Measurements from ENCODE around the gene NFIA. TPM values are rescaled to one million over a fixed set of nuclear protein-coding genes. Genes with fewer than 3 reads are reported as not detected.

Gene NFIA
- total RNA-seq, 1 experiment from 2014 or later, result 0.35 TPM

DNA sequence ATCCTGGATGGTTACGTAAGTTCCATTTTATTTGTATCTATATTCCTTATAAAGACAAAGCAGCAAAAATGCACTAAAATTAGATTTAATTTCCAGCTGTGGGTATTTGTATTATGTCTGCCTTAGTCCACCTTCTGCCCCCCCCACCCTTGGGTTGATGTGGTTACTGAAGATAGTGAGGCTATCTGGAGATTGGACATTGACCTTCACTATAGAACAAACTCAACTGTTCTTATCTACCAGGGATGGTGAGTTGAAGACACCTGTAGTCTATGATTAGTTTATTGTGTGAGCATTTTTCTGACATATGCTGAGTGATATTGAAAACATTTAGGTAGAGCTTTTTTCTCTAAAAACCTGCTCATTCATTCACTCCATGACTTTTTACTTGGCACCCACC lies 122.2 kb downstream of the NFIA start:
- Histone ChIP-seq H3K18ac (ENCODE audit: insufficient read length, low read depth, low read length) (no peak overlapping the region), H3K27ac (ENCODE audit: insufficient read length, low read depth, low read length) (no peak overlapping the region), H2BK15ac (ENCODE audit: low read depth, low read length) (no peak overlapping the region), H3K23me2 (ENCODE audit: insufficient read length, low read depth, low read length, poor library complexity, severe bottlenecking) (no peaks in the 10 kb centered on the region), H2BK120ac (ENCODE audit: low read depth, low read length, poor library complexity, severe bottlenecking) (no peak overlapping the region), H2BK5ac (ENCODE audit: insufficient read length, low read length) (no peak overlapping the region), H3K56ac (ENCODE audit: insufficient read length, low read depth, low read length) (no peak overlapping the region), H3K9ac (ENCODE audit: extremely low read depth, insufficient read length, low read length) (no peak overlapping the region), H3K27me3 (ENCODE audit: insufficient read depth, low read length) (no peaks in the 10 kb centered on the region), H3K79me2 (ENCODE audit: insufficient read depth, low read length) (no peaks in the 10 kb centered on the region), H3K23ac (ENCODE audit: insufficient read length, low read depth, low read length) (no peak overlapping the region), H2AFZ (ENCODE audit: low read length) (no peak overlapping the region), H3K14ac (ENCODE audit: insufficient read depth, low read length) (no peak overlapping the region), H3K4ac (ENCODE audit: low read depth, low read length) (no peak overlapping the region), H4K20me1 (ENCODE audit: control insufficient read depth, insufficient read depth, insufficient read length) (no peaks in the 10 kb centered on the region), H3K4me1 (ENCODE audit: insufficient read depth, low read length) (no peaks in the 10 kb centered on the region), H3K4me2 (ENCODE audit: insufficient read depth, insufficient read length, low read length) (no peak overlapping the region), H3K9me3 (ENCODE audit: control insufficient read depth, low read depth, low read length) (no peaks in the 10 kb centered on the region), H4K5ac (ENCODE audit: insufficient read length, low read depth, low read length) (no peak overlapping the region), H2BK12ac (ENCODE audit: insufficient read length, low read depth, low read length) (no peak overlapping the region), H3T11ph (ENCODE audit: low read length) (no peak overlapping the region), H4K91ac (ENCODE audit: insufficient read length, low read depth, low read length) (no peak overlapping the region), H2AK5ac (ENCODE audit: insufficient read length, low read length) (no peak overlapping the region), H3K79me1 (ENCODE audit: insufficient read depth, low read depth, low read length, poor library complexity, severe bottlenecking) (no peaks in the 10 kb centered on the region), H4K8ac (replicated peaks; ENCODE audit: insufficient read length, low read depth, low read length) (no peak overlapping the region), H2BK20ac (ENCODE audit: low read depth, low read length, poor library complexity, severe bottlenecking) (no peak overlapping the region)
- no peaks in the 10 kb centered on the region for H3K36me3 Mint-ChIP-seq (ENCODE audit: insufficient read depth in 1 of 3, low read depth in 3 of 3)
- H3K4me1 Mint-ChIP-seq, result peaks cover 8 to 12% of the 10 kb centered on the region in 2 experiments
- no peaks in the 10 kb centered on the region; the same call in 1 of the 2 replicates for H3K27me3 Mint-ChIP-seq (ENCODE audit: low read depth)
- H3K9me3 Mint-ChIP-seq, result no peaks in the 10 kb centered on the region
- TF ChIP-seq, protein P1, sequence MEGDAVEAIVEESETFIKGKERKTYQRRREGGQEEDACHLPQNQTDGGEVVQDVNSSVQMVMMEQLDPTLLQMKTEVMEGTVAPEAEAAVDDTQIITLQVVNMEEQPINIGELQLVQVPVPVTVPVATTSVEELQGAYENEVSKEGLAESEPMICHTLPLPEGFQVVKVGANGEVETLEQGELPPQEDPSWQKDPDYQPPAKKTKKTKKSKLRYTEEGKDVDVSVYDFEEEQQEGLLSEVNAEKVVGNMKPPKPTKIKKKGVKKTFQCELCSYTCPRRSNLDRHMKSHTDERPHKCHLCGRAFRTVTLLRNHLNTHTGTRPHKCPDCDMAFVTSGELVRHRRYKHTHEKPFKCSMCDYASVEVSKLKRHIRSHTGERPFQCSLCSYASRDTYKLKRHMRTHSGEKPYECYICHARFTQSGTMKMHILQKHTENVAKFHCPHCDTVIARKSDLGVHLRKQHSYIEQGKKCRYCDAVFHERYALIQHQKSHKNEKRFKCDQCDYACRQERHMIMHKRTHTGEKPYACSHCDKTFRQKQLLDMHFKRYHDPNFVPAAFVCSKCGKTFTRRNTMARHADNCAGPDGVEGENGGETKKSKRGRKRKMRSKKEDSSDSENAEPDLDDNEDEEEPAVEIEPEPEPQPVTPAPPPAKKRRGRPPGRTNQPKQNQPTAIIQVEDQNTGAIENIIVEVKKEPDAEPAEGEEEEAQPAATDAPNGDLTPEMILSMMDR (conservative IDR thresholded peaks at IDR 0.05), result no peak
- no peak for DNase-seq
- no peak overlapping the region for H3K27ac Mint-ChIP-seq
- no CpG with 5 or more reads among the region's 1 CpG for WGBS (ENCODE audit: extremely low coverage, insufficient read length, low lambda C conversion rate)
- no peak overlapping the region for H3K4me3 Mint-ChIP-seq

All from H9 (cell line).